ENCODE results near the gene PANX1.

- no peak for TF ChIP-seq POLR2A (IDR thresholded peaks at IDR 0.05; ENCODE audit: low read length)
- TF ChIP-seq GATA1 (IDR thresholded peaks at IDR 0.05; ENCODE audit: low read depth, low read length): no peak
Observed at GRCh38 chr11:94194712-94195111, 66.1 kb downstream of the PANX1 start.
